Ovary (tissue), 3 donors: ENCODE measurements around the gene IL10RA.

Source experiments
- POLR2A ChIP-seq: fragments of 450-650 bp; IDR thresholded peaks from one replicate; pipeline ENCODE4 v1.6.1; 2017; ENCODE audit warnings: antibody characterized with exemption, mild to moderate bottlenecking, moderate library complexity
- TF ChIP-seq, protein P1 (sequence below), 3 donors: fragments of 450-650 bp in 2 of 3; fragments of 200-600 bp in 1 of 3; IDR thresholded peaks; one replicate each; pipeline versions ENCODE4 v1.5.1 to v1.8.0; 2016 to 2022; ENCODE audit warnings: antibody characterized with exemption in 3 of 3, mild to moderate bottlenecking in 1 of 3
- donor health status: DM: no; HTN: no; CAD: no.

DNA sequence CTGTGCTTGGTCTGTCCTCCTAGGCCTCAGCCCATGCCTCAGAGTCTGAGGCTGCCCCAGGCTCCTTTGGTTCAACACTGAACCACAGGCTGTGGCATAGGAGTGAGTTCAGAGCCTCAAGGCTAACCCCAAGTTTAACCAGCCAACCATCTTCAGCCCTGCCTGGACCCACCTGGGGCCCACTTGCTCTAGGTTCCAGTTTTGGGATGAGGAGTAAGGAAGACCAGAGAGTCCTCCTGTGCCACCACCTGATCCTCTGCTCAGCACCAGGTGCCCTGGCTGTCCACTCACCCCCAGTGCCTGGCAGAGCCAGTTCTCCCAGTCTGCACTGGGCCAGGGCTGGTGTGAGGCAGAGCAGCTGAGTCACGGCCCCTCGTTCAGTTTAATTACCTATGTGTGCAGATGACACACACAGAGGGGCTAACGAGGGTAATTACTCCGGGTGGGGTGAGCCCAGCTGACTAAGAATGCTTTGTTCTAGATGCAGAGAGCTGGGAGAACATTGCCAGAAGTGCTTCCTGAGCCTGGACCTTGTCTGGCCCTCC, 45.0 kb upstream of the IL10RA start:
- TF ChIP-seq POLR2A: no peak
- TF ChIP-seq, protein P1, sequence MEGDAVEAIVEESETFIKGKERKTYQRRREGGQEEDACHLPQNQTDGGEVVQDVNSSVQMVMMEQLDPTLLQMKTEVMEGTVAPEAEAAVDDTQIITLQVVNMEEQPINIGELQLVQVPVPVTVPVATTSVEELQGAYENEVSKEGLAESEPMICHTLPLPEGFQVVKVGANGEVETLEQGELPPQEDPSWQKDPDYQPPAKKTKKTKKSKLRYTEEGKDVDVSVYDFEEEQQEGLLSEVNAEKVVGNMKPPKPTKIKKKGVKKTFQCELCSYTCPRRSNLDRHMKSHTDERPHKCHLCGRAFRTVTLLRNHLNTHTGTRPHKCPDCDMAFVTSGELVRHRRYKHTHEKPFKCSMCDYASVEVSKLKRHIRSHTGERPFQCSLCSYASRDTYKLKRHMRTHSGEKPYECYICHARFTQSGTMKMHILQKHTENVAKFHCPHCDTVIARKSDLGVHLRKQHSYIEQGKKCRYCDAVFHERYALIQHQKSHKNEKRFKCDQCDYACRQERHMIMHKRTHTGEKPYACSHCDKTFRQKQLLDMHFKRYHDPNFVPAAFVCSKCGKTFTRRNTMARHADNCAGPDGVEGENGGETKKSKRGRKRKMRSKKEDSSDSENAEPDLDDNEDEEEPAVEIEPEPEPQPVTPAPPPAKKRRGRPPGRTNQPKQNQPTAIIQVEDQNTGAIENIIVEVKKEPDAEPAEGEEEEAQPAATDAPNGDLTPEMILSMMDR (IDR thresholded peaks at IDR 0.05): no peak
